Activated CD4-positive, alpha-beta memory T cell treated with anti-CD3 and anti-CD28 coated beads, Interleukin-2, amount 10 ng/mL, durations not matched to agents 7 days and 5 days (primary cell): ENCODE results near the gene SLC15A2. TPM values are rescaled to one million over a fixed set of nuclear protein-coding genes. Genes with fewer than 3 reads are reported as not detected.

Experiments
- CTCF ChIA-PET: fragments of 350-600 bp; sonication (Branson Sonifier 250); formaldehyde crosslinking; loops from one replicate; lab custom pipeline; 2021; ENCODE audit warnings: antibody characterized with exemption, inconsistent platforms; lab: Charles Lee
- POLR2A ChIA-PET: fragments of 350-600 bp; sonication (Branson Sonifier 250); formaldehyde crosslinking; loops from one replicate; lab custom pipeline; 2021; ENCODE audit warnings: antibody characterized with exemption; lab: Charles Lee
- DNase-seq: peaks from one replicate; pipeline ENCODE4 v3.0.0-alpha.2; 2020
- H3K27ac Mint-ChIP-seq: one replicate; pipeline ENCODE4 v1.8.0; 2021; ENCODE audit warnings: mild to moderate bottlenecking, mixed read lengths
- H3K27me3 Mint-ChIP-seq: one replicate; pipeline ENCODE4 v1.8.0; 2021; ENCODE audit warnings: mixed read lengths
- H3K36me3 Mint-ChIP-seq: one replicate; pipeline ENCODE4 v1.8.0; 2021; ENCODE audit warnings: low read depth, mixed read lengths
- H3K4me1 Mint-ChIP-seq: one replicate; pipeline ENCODE4 v1.8.0; 2021; ENCODE audit warnings: mixed read lengths
- H3K4me3 Mint-ChIP-seq: one replicate; pipeline ENCODE4 v1.8.0; 2021; ENCODE audit warnings: mild to moderate bottlenecking, mixed read lengths
- H3K9me3 Mint-ChIP-seq: one replicate; pipeline ENCODE4 v1.8.0; 2021; ENCODE audit warnings: mixed read lengths
- total RNA-seq, 2 experiments: library from RNA; stranded (reverse); gene quantifications; one replicate each; pipeline ENCODE4 v1.2.3, GENCODE V29; 2021

SLC15A2 gene
- total RNA-seq, 2 experiments from 2014 or later = 2.5 to 4.4 TPM

DNA sequence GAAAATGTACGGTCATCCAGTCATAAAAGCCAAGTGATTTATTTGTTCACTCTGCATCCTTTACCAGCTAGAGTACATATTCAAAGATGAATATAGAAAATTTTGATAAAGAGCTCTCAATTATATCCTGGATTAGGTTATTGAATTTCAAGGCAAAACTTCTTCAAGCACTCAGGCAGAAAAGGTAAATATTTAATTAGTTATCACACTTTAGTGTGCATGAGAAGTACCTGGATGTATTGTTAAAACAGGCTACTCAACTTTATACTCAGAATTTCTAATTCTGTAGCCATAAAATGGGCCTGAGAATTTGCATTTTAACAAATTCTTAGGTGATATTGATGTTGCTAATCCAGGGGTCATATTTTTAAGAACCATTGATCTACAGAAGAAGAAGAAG is 82.5 kb downstream of the SLC15A2 start:
- Mint-ChIP-seq H3K27ac (no peak overlapping the region), H3K4me1 (peaks cover 28% of the 10 kb centered on the region), H3K36me3 (peaks cover 43% of the 10 kb centered on the region), H3K27me3 (peaks cover 4% of the 10 kb centered on the region), H3K4me3 (no peak overlapping the region), H3K9me3 (peaks cover 28% of the 10 kb centered on the region)
- CTCF ChIA-PET = no interaction called here
- POLR2A ChIA-PET = no interaction called here
- DNase-seq = no peak

GRCh38 chr3:121979246-121979645 is 85.0 kb downstream of the SLC15A2 start:
- ChIA-PET POLR2A (no interaction called here), CTCF (no interaction called here)
- no peak for DNase-seq
- Mint-ChIP-seq H3K4me1 (peaks cover 29% of the 10 kb centered on the region), H3K36me3 (peaks cover 55% of the 10 kb centered on the region), H3K27ac (no peak overlapping the region), H3K9me3 (peaks cover 38% of the 10 kb centered on the region), H3K27me3 (peaks cover 8% of the 10 kb centered on the region), H3K4me3 (no peak overlapping the region)

GRCh38 chr3:121979734-121980449 is 85.7 kb downstream of the SLC15A2 start:
- ChIA-PET CTCF (no interaction called here), POLR2A (interaction anchor here (0.8 kb wide), 1 partner anchor 11 kb away, joined by 4 read pairs; no protein-coding TSS in a partner anchor)
- Mint-ChIP-seq H3K27ac (no peak overlapping the region), H3K4me3 (no peak overlapping the region), H3K27me3 (peaks cover 8% of the 10 kb centered on the region), H3K9me3 (peaks cover 37% of the 10 kb centered on the region), H3K4me1 (peaks cover 29% of the 10 kb centered on the region), H3K36me3 (peaks cover 56% of the 10 kb centered on the region)
- no peak for DNase-seq

DNA sequence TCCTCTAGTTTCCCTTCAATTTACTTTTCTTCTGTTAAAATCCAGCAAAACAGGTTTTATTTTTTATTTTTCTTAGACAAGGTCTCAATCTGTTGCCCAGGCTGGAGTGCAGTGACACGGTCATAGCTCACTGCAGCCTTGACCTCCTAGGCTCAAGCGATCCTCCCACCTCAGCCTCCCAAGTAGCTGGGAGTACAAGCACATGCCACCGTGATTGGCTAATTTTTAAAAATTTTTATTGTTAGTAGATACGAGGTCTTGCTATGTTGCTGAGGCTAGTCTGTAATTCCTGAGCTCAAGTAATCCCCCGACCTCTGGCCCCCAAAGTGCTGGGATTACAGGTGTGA is 86.2 kb downstream of the SLC15A2 start:
- H3K36me3 Mint-ChIP-seq = peaks cover 56% of the 10 kb centered on the region
- ChIA-PET POLR2A (interaction anchor here (0.8 kb wide), 1 partner anchor 10 kb away, joined by 4 read pairs; no protein-coding TSS in a partner anchor), CTCF (no interaction called here)
- H3K27me3 Mint-ChIP-seq = peaks cover 11% of the 10 kb centered on the region
- peaks cover 31% of the 10 kb centered on the region for H3K4me1 Mint-ChIP-seq
- H3K27ac Mint-ChIP-seq = no peak overlapping the region
- DNase-seq = no peak
- no peak overlapping the region for H3K4me3 Mint-ChIP-seq
- peaks cover 37% of the 10 kb centered on the region for H3K9me3 Mint-ChIP-seq

GRCh38 chr3:121981473-121981872 is 87.3 kb downstream of the SLC15A2 start:
- no peak for DNase-seq
- no peak overlapping the region for H3K27ac Mint-ChIP-seq
- ChIA-PET CTCF (no interaction called here), POLR2A (no interaction called here)
- peaks cover 35% of the 10 kb centered on the region for H3K9me3 Mint-ChIP-seq
- no peak overlapping the region for H3K4me3 Mint-ChIP-seq
- H3K27me3 Mint-ChIP-seq = peaks cover 11% of the 10 kb centered on the region
- peaks cover 31% of the 10 kb centered on the region for H3K4me1 Mint-ChIP-seq
- peaks cover 56% of the 10 kb centered on the region for H3K36me3 Mint-ChIP-seq

- no peak for DNase-seq
- Mint-ChIP-seq H3K4me3 (no peak overlapping the region), H3K27me3 (peaks cover 11% of the 10 kb centered on the region), H3K9me3 (peaks cover 27% of the 10 kb centered on the region), H3K36me3 (peaks cover 53% of the 10 kb centered on the region), H3K4me1 (peaks cover 30% of the 10 kb centered on the region), H3K27ac (no peak overlapping the region)
- ChIA-PET POLR2A (no interaction called here), CTCF (interaction anchor here (0.5 kb wide), 1 partner anchor 273 kb away, joined by 3 read pairs; no protein-coding TSS in a partner anchor)
Measured at GRCh38 chr3:121985846-121986245, 91.6 kb downstream of the SLC15A2 start.

GRCh38 chr3:121988146-121988545 is 93.9 kb downstream of the SLC15A2 start:
- no peak overlapping the region for H3K27ac Mint-ChIP-seq
- ChIA-PET CTCF (no interaction called here), POLR2A (no interaction called here)
- peaks cover 43% of the 10 kb centered on the region for H3K36me3 Mint-ChIP-seq
- peaks cover 23% of the 10 kb centered on the region for H3K4me1 Mint-ChIP-seq
- peaks cover 19% of the 10 kb centered on the region for H3K9me3 Mint-ChIP-seq
- peaks cover 7% of the 10 kb centered on the region for H3K27me3 Mint-ChIP-seq
- no peak overlapping the region for H3K4me3 Mint-ChIP-seq
- DNase-seq = no peak

- Mint-ChIP-seq H3K9me3 (peaks cover 4% of the 10 kb centered on the region), H3K4me3 (no peak overlapping the region), H3K4me1 (peaks cover 28% of the 10 kb centered on the region), H3K36me3 (peaks cover 26% of the 10 kb centered on the region), H3K27ac (no peak overlapping the region), H3K27me3 (peaks cover 3% of the 10 kb centered on the region)
- POLR2A ChIA-PET = no interaction called here
- no peak for DNase-seq
- CTCF ChIA-PET = interaction anchor here (1.8 kb wide), 1 partner anchor 107 kb away, joined by 6 read pairs; no protein-coding TSS in a partner anchor
Measured at GRCh38 chr3:121989943-121990342, 95.7 kb downstream of the SLC15A2 start.

DNA sequence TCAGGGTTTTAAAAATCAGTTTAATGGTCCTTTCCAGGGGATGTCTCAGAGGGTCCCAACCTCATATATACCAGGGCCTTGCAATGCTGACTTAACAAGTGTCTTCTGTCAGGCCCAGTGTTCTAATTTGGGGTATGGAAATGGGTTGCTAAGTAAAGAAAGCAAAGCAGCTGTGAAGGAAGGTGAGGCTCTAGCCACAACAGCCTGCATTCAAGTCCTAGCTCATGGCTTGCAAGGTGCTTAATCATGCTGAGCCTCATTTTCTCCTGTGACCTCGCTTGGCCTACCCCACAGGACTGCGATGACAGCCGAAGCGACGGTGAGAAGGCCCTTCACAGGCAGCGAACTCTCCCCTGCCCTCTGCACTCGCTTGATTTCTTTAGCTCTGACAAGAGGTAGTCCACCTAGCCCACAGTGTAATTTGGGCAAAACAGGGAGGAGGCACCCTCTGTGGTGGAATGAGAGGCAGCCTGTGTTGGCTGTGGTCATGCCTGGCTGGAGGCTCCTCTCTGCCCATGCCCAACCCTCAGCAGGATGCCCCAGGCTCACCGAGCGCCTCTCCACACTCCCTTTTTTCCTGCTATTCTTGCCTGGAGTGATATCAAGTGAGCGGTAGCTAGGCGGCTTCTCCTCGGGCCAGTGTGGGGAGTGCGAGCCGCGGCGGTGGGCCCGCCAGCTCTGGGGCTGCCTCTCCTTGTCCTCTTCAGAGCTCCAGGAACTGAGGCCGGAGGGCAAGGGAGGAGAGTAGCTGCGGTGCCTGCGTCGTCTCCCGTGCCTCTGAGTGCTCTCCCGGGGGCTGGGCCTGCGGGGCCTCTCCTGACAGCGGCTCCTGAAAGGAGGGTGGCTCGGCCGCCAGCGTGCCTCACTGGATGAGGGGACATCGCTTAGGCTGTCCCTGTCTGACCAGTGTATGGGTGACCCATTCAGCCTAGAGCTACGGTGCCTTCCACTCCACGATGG is 98.7 kb downstream of the SLC15A2 start:
- H3K4me3 Mint-ChIP-seq = no peak overlapping the region
- no peaks in the 10 kb centered on the region for H3K27me3 Mint-ChIP-seq
- no peak for DNase-seq
- POLR2A ChIA-PET = interaction anchor here (0.5 to 1.5 kb wide), 3 partner anchors 11 to 446 kb away, joined by 3 to 4 read pairs (median 4); no protein-coding TSS in a partner anchor
- CTCF ChIA-PET = no interaction called here
- no peak overlapping the region for H3K27ac Mint-ChIP-seq
- peaks cover 53% of the 10 kb centered on the region for H3K4me1 Mint-ChIP-seq
- H3K9me3 Mint-ChIP-seq = no peaks in the 10 kb centered on the region
- peaks cover 17% of the 10 kb centered on the region for H3K36me3 Mint-ChIP-seq

Other genes with a start within 250 kb of the SLC15A2 start
- 100 to 1,000 TPM; 380 to 382 TPM for gene HCLS1, start 233.5 kb upstream of the SLC15A2 start, total RNA-seq
- gene GOLGB1, start 144.7 kb upstream of the SLC15A2 start, total RNA-seq = 10 to 100 TPM; 33.6 to 37.8 TPM
- 10 to 100 TPM; 35.3 to 39.1 TPM for gene IQCB1, start 59.3 kb upstream of the SLC15A2 start, total RNA-seq
- 10 to 100 TPM; 21.4 to 23.7 TPM for gene EAF2, start 59.2 kb upstream of the SLC15A2 start, total RNA-seq
- 1 to 10 TPM; 1.6 to 1.7 TPM for gene ILDR1, start 127.8 kb downstream of the SLC15A2 start, total RNA-seq
- gene CD86, start 161.0 kb downstream of the SLC15A2 start, total RNA-seq = 10 to 100 TPM; 21.6 to 21.7 TPM